WTC11 (cell line): ENCODE measurements around the gene TARDBP. TPM values are rescaled to one million over a fixed set of nuclear protein-coding genes. Genes with fewer than 3 reads are reported as not detected.
A peak's percentile ranks its signal among the peaks of the same experiment; 100 is the strongest.

Experiments
- ATAC-seq: fragments of 200-7000 bp; cut with Tn5 transposase; 2 replicates; pipeline ENCODE4 v1.10.0; 2021; ENCODE audit warnings: mild to moderate bottlenecking, moderate library complexity
- CTCF ChIA-PET: fragments of 300-600 bp; sonication (Branson Sonifier 250); formaldehyde crosslinking; loops from one replicate; lab custom pipeline; 2021; ENCODE audit warnings: antibody characterized with exemption; lab: Charles Lee
- POLR2A ChIA-PET: fragments of 350-600 bp; sonication (Branson Sonifier 250); formaldehyde crosslinking; loops from one replicate; lab custom pipeline; 2021; ENCODE audit warnings: antibody characterized with exemption; lab: Charles Lee
- DNase-seq: peaks from one replicate; pipeline ENCODE4 v3.0.0; 2021; ENCODE audit warnings: low spot score
- H3K27ac Mint-ChIP-seq: 2 replicates; pipeline ENCODE4 v1.8.0; 2021; ENCODE audit warnings: mixed read lengths
- H3K27me3 Mint-ChIP-seq: 2 replicates; pipeline ENCODE4 v1.8.0; 2021; ENCODE audit warnings: low read depth, mild to moderate bottlenecking, moderate library complexity, mixed read lengths
- H3K36me3 Mint-ChIP-seq: 2 replicates; pipeline ENCODE4 v1.8.0; 2021; ENCODE audit warnings: mixed read lengths
- H3K4me1 Mint-ChIP-seq: 2 replicates; pipeline ENCODE4 v1.8.0; 2022; ENCODE audit warnings: mixed read lengths
- H3K4me3 Mint-ChIP-seq: 2 replicates; pipeline ENCODE4 v1.8.0; 2021; ENCODE audit warnings: mild to moderate bottlenecking, moderate library complexity, mixed read lengths
- H3K9me3 Mint-ChIP-seq: 2 replicates; pipeline ENCODE4 v1.8.0; 2021; ENCODE audit warnings: mixed read lengths
- ATF1 ChIP-seq: sonication (generic); formaldehyde crosslinking; IDR thresholded peaks from 2 replicates; pipeline ENCODE4 v1.8.1; 2023; ENCODE audit warnings: mild to moderate bottlenecking, moderate library complexity, missing genetic modification reagents
- FOXK1 ChIP-seq: sonication (generic); formaldehyde crosslinking; IDR thresholded peaks from 2 replicates; pipeline ENCODE4 v1.8.0; 2022; ENCODE audit warnings: mild to moderate bottlenecking, moderate library complexity, missing genetic modification reagents
- NFYB ChIP-seq: sonication (generic); formaldehyde crosslinking; conservative IDR thresholded peaks from 2 replicates; pipeline ENCODE4 v1.8.0; 2022; ENCODE audit warnings: low read depth, missing genetic modification reagents
- RELA ChIP-seq: sonication (generic); formaldehyde crosslinking; IDR thresholded peaks from 2 replicates; pipeline ENCODE4 v1.8.1; 2022; ENCODE audit warnings: missing genetic modification reagents, mild to moderate bottlenecking, borderline replicate concordance
- SOX15 ChIP-seq: fragments of 250-450 bp; sonication (Bioruptor Pico); IDR thresholded peaks from 2 replicates; pipeline ENCODE4 v1.9.0; 2021; ENCODE audit warnings: mild to moderate bottlenecking
- TCF7 ChIP-seq: sonication (generic); formaldehyde crosslinking; IDR thresholded peaks from 2 replicates; pipeline ENCODE4 v1.8.0; 2022; ENCODE audit warnings: mild to moderate bottlenecking, low read depth, missing genetic modification reagents, moderate library complexity
- TEAD4 ChIP-seq: sonication (generic); formaldehyde crosslinking; IDR thresholded peaks from 2 replicates; pipeline ENCODE4 v1.8.0; 2022; ENCODE audit warnings: mild to moderate bottlenecking, missing genetic modification reagents
- TP53 ChIP-seq: sonication (generic); formaldehyde crosslinking; IDR thresholded peaks from 2 replicates; pipeline ENCODE4 v1.8.1; 2023; ENCODE audit warnings: mild to moderate bottlenecking, missing genetic modification reagents
- ZNF671 ChIP-seq: fragments of 250-450 bp; sonication (Bioruptor Pico); IDR thresholded peaks from 2 replicates; pipeline ENCODE4 v1.8.0; 2021; ENCODE audit warnings: mild to moderate bottlenecking
- total RNA-seq: library from RNA; stranded (reverse); gene quantifications from 3 replicates; pipeline ENCODE4 v1.2.3, GENCODE V29; 2021
- TF ChIP-seq, protein P1 (sequence below): sonication (generic); formaldehyde crosslinking; IDR thresholded peaks from 2 replicates; pipeline ENCODE4 v1.8.1; 2023; ENCODE audit warnings: mild to moderate bottlenecking, missing genetic modification reagents, moderate library complexity
- TF ChIP-seq, protein P2 (sequence below): sonication (generic); formaldehyde crosslinking; IDR thresholded peaks from 2 replicates; pipeline ENCODE4 v1.8.0; 2022; ENCODE audit warnings: mild to moderate bottlenecking, missing genetic modification reagents
- TF ChIP-seq, protein P3 (sequence below): fragments of 250-450 bp; sonication (Bioruptor Pico); IDR thresholded peaks from 2 replicates; pipeline ENCODE4 v1.9.0; 2021; ENCODE audit warnings: mild to moderate bottlenecking, borderline replicate concordance
- TF ChIP-seq, protein P4 (sequence below): sonication (generic); formaldehyde crosslinking; IDR thresholded peaks from 2 replicates; pipeline ENCODE4 v1.8.0; 2023; ENCODE audit warnings: missing genetic modification reagents
- TF ChIP-seq, protein P5 (sequence below): sonication (generic); formaldehyde crosslinking; IDR thresholded peaks from 2 replicates; pipeline ENCODE4 v1.8.1; 2023; ENCODE audit warnings: mild to moderate bottlenecking, missing genetic modification reagents, moderate library complexity
- TF ChIP-seq, protein P6 (sequence below): sonication (generic); formaldehyde crosslinking; IDR thresholded peaks from 2 replicates; pipeline ENCODE4 v1.8.0; 2022; ENCODE audit warnings: mild to moderate bottlenecking, missing genetic modification reagents
- TF ChIP-seq, protein P7 (sequence below): sonication (generic); formaldehyde crosslinking; IDR thresholded peaks from 2 replicates; pipeline ENCODE4 v1.8.1; 2022; ENCODE audit warnings: low read depth, missing genetic modification reagents, borderline replicate concordance
- TF ChIP-seq, protein P8 (sequence below): fragments of 250-450 bp; sonication (Bioruptor Pico); conservative IDR thresholded peaks from 2 replicates; pipeline ENCODE4 v1.9.0; 2021; ENCODE audit warnings: mild to moderate bottlenecking
- TF ChIP-seq, protein P9 (sequence below): fragments of 250-450 bp; sonication (Bioruptor Pico); IDR thresholded peaks from 2 replicates; pipeline ENCODE4 v1.9.0; 2021; ENCODE audit warnings: moderate library complexity, mild to moderate bottlenecking, inconsistent platforms, borderline replicate concordance

Gene TARDBP
- total RNA-seq, 1 experiment from 2014 or later, result 228 TPM

DNA sequence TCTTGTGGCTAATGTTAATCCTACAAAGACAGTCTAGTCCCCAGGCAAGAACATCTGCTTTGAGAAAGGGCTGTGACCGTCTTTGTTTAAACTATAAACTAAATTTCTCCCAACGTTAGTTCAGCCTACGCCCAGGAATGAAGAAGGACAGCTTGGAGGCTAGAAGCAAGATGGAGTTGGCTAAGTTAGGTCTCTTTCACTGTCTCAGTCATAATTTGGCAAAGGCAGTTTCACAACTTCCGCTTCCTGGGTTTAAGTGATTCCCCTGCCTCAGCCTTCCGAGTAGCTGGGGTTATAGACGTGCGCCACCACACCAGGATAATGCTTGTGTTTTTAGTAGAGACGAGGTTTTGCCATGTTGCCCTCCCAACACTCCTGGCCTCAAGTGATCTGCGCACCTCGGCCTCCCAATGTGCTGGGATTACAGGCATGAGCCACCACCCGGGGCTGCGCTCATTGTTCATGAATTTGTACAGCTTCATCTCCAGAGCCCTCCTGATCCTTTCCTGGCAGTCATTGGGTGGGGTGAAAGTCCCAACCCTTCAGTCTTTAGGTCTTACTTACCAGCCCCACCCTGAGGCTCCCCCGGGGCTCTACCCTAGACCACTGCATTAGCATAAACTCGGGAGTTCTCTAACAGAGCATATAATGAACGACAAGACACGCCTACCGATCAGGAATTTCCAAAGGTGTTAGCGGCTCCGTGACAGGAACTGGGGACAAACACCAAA is 39.5 kb downstream of the TARDBP start (continued):
- no peak for TF ChIP-seq NFYB (CRISPR knock-in tag)

DNA sequence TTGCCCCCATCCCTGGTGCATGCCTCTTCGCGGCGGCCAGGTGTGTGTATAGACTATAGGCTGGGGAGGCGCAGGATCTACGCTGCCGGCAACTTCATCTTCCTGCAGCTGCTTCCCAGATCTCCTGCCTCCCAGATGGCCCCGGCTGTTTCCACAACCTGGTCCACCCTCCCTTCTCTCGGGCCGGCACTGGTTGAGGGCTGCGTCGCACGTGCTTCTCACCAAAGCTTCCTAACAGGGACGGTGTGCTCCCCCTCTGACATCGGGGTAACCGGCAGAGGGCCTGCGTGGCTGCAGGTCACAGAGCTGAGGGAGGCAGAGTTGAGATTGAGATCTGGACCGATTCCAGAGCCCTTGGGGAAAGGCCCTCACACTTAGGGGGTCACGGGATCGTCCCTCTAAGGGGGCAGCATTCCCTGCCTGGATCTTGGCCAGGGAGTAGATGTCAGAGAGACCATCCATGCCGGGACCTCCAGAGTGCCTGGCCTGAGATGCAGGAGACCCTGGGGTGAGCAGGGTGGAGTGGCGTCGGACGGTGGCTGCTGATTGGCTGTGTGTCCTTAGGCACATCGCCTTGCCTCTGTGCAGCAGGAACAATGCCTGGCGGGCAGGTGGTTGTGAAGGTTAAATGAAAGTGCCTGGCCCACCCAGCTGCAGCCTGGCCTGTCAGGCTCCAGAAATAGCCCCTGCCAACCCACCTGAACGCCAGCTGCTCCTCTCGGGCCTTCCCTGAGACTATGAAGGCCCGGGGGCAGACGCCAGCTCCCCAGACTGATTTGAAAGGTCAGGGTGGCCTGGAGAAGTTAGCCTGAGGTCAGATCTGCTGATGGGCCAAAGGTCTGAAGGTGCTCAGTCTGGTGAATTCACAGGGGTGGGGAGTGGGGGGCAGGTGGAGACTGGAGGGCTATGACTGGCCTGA is 40.6 kb downstream of the TARDBP start:
- no peak overlapping the region for H3K27ac Mint-ChIP-seq
- POLR2A ChIA-PET, result interaction anchor here (0.6 to 1.6 kb wide), 4 partner anchors 15 to 218 kb away, joined by 3 to 6 read pairs (median 3); no protein-coding TSS in a partner anchor
- DNase-seq, result no peak
- TF ChIP-seq, protein P1, sequence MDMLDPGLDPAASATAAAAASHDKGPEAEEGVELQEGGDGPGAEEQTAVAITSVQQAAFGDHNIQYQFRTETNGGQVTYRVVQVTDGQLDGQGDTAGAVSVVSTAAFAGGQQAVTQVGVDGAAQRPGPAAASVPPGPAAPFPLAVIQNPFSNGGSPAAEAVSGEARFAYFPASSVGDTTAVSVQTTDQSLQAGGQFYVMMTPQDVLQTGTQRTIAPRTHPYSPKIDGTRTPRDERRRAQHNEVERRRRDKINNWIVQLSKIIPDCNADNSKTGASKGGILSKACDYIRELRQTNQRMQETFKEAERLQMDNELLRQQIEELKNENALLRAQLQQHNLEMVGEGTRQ (CRISPR knock-in tag), result peak; percentile 38
- TF ChIP-seq, protein P2, sequence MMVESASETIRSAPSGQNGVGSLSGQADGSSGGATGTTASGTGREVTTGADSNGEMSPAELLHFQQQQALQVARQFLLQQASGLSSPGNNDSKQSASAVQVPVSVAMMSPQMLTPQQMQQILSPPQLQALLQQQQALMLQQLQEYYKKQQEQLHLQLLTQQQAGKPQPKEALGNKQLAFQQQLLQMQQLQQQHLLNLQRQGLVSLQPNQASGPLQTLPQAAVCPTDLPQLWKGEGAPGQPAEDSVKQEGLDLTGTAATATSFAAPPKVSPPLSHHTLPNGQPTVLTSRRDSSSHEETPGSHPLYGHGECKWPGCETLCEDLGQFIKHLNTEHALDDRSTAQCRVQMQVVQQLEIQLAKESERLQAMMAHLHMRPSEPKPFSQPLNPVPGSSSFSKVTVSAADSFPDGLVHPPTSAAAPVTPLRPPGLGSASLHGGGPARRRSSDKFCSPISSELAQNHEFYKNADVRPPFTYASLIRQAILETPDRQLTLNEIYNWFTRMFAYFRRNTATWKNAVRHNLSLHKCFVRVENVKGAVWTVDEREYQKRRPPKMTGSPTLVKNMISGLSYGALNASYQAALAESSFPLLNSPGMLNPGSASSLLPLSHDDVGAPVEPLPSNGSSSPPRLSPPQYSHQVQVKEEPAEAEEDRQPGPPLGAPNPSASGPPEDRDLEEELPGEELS (CRISPR knock-in tag), result 0 out of 2 replicates have a peak, but pooled peaks have one; percentile 49
- TF ChIP-seq, protein P3, sequence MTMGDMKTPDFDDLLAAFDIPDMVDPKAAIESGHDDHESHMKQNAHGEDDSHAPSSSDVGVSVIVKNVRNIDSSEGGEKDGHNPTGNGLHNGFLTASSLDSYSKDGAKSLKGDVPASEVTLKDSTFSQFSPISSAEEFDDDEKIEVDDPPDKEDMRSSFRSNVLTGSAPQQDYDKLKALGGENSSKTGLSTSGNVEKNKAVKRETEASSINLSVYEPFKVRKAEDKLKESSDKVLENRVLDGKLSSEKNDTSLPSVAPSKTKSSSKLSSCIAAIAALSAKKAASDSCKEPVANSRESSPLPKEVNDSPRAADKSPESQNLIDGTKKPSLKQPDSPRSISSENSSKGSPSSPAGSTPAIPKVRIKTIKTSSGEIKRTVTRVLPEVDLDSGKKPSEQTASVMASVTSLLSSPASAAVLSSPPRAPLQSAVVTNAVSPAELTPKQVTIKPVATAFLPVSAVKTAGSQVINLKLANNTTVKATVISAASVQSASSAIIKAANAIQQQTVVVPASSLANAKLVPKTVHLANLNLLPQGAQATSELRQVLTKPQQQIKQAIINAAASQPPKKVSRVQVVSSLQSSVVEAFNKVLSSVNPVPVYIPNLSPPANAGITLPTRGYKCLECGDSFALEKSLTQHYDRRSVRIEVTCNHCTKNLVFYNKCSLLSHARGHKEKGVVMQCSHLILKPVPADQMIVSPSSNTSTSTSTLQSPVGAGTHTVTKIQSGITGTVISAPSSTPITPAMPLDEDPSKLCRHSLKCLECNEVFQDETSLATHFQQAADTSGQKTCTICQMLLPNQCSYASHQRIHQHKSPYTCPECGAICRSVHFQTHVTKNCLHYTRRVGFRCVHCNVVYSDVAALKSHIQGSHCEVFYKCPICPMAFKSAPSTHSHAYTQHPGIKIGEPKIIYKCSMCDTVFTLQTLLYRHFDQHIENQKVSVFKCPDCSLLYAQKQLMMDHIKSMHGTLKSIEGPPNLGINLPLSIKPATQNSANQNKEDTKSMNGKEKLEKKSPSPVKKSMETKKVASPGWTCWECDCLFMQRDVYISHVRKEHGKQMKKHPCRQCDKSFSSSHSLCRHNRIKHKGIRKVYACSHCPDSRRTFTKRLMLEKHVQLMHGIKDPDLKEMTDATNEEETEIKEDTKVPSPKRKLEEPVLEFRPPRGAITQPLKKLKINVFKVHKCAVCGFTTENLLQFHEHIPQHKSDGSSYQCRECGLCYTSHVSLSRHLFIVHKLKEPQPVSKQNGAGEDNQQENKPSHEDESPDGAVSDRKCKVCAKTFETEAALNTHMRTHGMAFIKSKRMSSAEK, result 0 out of 2 replicates have a peak, but pooled peaks have one; percentile 25
- TF ChIP-seq FOXK1 (CRISPR knock-in tag) (peak; percentile 64; the same call in 1 of the 2 replicates), TP53 (CRISPR knock-in tag) (no peak), ATF1 (peak; percentile 66; the same call in 1 of the 2 replicates), TCF7 (CRISPR knock-in tag) (no peak), ZNF671 (no peak), SOX15 (CRISPR knock-in tag) (no peak), TEAD4 (CRISPR knock-in tag) (no peak), RELA (CRISPR knock-in tag) (0 out of 2 replicates have a peak, but pooled peaks have one; percentile 62)
- TF ChIP-seq, protein P4, sequence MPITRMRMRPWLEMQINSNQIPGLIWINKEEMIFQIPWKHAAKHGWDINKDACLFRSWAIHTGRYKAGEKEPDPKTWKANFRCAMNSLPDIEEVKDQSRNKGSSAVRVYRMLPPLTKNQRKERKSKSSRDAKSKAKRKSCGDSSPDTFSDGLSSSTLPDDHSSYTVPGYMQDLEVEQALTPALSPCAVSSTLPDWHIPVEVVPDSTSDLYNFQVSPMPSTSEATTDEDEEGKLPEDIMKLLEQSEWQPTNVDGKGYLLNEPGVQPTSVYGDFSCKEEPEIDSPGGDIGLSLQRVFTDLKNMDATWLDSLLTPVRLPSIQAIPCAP (CRISPR knock-in tag), result peak; percentile 72
- TF ChIP-seq, protein P5, sequence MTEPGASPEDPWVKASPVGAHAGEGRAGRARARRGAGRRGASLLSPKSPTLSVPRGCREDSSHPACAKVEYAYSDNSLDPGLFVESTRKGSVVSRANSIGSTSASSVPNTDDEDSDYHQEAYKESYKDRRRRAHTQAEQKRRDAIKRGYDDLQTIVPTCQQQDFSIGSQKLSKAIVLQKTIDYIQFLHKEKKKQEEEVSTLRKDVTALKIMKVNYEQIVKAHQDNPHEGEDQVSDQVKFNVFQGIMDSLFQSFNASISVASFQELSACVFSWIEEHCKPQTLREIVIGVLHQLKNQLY (CRISPR knock-in tag), result 0 out of 2 replicates have a peak, but pooled peaks have one; percentile 14
- TF ChIP-seq, protein P6, sequence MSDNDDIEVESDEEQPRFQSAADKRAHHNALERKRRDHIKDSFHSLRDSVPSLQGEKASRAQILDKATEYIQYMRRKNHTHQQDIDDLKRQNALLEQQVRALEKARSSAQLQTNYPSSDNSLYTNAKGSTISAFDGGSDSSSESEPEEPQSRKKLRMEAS (CRISPR knock-in tag), result peak; percentile 84
- TF ChIP-seq, protein P7, sequence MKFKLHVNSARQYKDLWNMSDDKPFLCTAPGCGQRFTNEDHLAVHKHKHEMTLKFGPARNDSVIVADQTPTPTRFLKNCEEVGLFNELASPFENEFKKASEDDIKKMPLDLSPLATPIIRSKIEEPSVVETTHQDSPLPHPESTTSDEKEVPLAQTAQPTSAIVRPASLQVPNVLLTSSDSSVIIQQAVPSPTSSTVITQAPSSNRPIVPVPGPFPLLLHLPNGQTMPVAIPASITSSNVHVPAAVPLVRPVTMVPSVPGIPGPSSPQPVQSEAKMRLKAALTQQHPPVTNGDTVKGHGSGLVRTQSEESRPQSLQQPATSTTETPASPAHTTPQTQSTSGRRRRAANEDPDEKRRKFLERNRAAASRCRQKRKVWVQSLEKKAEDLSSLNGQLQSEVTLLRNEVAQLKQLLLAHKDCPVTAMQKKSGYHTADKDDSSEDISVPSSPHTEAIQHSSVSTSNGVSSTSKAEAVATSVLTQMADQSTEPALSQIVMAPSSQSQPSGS, result no peak
- TF ChIP-seq, protein P8, sequence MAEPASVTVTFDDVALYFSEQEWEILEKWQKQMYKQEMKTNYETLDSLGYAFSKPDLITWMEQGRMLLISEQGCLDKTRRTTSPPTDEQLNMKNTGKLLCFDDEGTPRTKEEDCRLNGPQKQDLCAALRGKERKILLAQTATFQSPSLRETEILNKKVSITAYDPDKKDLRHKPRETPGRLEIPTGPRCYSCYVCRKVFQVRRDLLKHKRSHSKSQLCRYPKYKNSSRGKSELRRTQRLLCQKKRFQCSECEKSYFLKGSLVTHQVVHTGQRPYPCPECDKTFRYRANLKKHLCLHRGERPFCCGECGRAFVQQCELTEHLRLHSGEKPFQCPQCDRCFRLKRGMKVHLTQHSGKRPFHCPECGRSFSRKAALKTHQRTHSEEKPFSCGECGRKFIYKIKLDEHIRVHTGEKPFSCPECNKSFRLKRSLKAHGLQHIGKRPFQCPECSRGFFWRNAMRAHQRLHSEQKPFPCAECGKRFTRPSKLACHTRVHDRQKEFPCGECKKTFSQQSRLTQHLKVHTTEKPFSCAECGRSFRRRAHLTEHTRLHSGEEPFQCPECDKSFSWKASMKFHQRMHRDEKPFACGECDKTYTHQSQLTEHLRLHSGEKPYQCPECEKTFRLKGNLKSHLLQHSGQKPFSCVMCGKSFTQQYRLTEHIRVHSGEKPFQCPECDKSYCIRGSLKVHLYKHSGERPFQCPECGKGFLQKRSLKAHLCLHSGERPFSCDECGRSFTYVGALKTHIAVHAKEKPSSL (CRISPR knock-in tag), result 0 out of 2 replicates have a peak, but pooled peaks have one; percentile 36
- TF ChIP-seq, protein P9, sequence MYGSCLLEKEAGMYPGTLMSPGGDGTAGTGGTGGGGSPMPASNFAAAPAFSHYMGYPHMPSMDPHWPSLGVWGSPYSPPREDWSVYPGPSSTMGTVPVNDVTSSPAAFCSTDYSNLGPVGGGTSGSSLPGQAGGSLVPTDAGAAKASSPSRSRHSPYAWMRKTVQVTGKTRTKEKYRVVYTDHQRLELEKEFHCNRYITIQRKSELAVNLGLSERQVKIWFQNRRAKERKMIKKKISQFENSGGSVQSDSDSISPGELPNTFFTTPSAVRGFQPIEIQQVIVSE, result no peak

More for the DNA sequence above, 40.6 kb downstream of the TARDBP start:
- Mint-ChIP-seq H3K36me3 (peaks cover 16% of the 10 kb centered on the region), H3K27me3 (no peaks in the 10 kb centered on the region), H3K4me3 (no peak overlapping the region), H3K9me3 (no peaks in the 10 kb centered on the region), H3K4me1 (peaks cover 20% of the 10 kb centered on the region)
- peak; percentile 72 for ATAC-seq
- CTCF ChIA-PET, result interaction anchor here (1.0 to 6.6 kb wide), 6 partner anchors 7 to 49 kb away, joined by 3 to 59 read pairs (median 6); no protein-coding TSS in a partner anchor
